GM19099 (cell line): ENCODE data around the gene SIPA1L2.

Experiments used
- POLR2A ChIP-seq: IDR thresholded peaks from 3 replicates; pipeline ENCODE4 v1.6.1; 2011; ENCODE audit warnings: low read depth; ENCODE audit not compliant: insufficient read length; ENCODE audit errors: extremely low read depth

Gene SIPA1L2

GRCh38 chr1:232655746-232656085 is 25.8 kb upstream of the SIPA1L2 start:
- TF ChIP-seq POLR2A: no peak

- TF ChIP-seq POLR2A: no peak
These were observed 25.3 kb upstream of the SIPA1L2 start for GRCh38 chr1:232655028-232655745.

GRCh38 chr1:232653789-232654188 is 23.9 kb upstream of the SIPA1L2 start:
- no peak for TF ChIP-seq POLR2A

GRCh38 chr1:232650845-232651244 is 20.9 kb upstream of the SIPA1L2 start:
- TF ChIP-seq POLR2A: no peak

GRCh38 chr1:232650418-232650817 is 20.5 kb upstream of the SIPA1L2 start:
- no peak for TF ChIP-seq POLR2A

GRCh38 chr1:232648316-232648715 is 18.4 kb upstream of the SIPA1L2 start:
- no peak for TF ChIP-seq POLR2A

- TF ChIP-seq POLR2A: no peak
These were observed 14.3 kb upstream of the SIPA1L2 start for GRCh38 chr1:232644209-232644608.

GRCh38 chr1:232643251-232643650 is 13.3 kb upstream of the SIPA1L2 start:
- no peak for TF ChIP-seq POLR2A

- no peak for TF ChIP-seq POLR2A
These were observed 11.6 kb upstream of the SIPA1L2 start for GRCh38 chr1:232641507-232641906.

GRCh38 chr1:232636799-232637198 is 6.9 kb upstream of the SIPA1L2 start:
- no peak for TF ChIP-seq POLR2A

- no peak for TF ChIP-seq POLR2A
These were observed 5.9 kb upstream of the SIPA1L2 start for GRCh38 chr1:232635778-232636356.

GRCh38 chr1:232635279-232635678 is 5.3 kb upstream of the SIPA1L2 start:
- TF ChIP-seq POLR2A: no peak

- no peak for TF ChIP-seq POLR2A
These were observed 4.2 kb upstream of the SIPA1L2 start for GRCh38 chr1:232634096-232634495.

GRCh38 chr1:232630894-232631195 is 912 bp upstream of the SIPA1L2 start:
- no peak for TF ChIP-seq POLR2A

- no peak for TF ChIP-seq POLR2A
These were observed 485 bp downstream of the SIPA1L2 start for GRCh38 chr1:232629250-232630046.

- TF ChIP-seq POLR2A: no peak
These were observed 1.3 kb downstream of the SIPA1L2 start for GRCh38 chr1:232628335-232629249.
